Measurements from ENCODE around the gene EIF2S1.

- TF ChIP-seq CHD2 (IDR thresholded peaks at IDR 0.05; ENCODE audit: low read length, partially characterized antibody), result no peak
- TF ChIP-seq, protein P1, sequence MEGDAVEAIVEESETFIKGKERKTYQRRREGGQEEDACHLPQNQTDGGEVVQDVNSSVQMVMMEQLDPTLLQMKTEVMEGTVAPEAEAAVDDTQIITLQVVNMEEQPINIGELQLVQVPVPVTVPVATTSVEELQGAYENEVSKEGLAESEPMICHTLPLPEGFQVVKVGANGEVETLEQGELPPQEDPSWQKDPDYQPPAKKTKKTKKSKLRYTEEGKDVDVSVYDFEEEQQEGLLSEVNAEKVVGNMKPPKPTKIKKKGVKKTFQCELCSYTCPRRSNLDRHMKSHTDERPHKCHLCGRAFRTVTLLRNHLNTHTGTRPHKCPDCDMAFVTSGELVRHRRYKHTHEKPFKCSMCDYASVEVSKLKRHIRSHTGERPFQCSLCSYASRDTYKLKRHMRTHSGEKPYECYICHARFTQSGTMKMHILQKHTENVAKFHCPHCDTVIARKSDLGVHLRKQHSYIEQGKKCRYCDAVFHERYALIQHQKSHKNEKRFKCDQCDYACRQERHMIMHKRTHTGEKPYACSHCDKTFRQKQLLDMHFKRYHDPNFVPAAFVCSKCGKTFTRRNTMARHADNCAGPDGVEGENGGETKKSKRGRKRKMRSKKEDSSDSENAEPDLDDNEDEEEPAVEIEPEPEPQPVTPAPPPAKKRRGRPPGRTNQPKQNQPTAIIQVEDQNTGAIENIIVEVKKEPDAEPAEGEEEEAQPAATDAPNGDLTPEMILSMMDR (IDR thresholded peaks at IDR 0.05), result no peak
- no peak for TF ChIP-seq POLR2A (IDR thresholded peaks at IDR 0.05; ENCODE audit: low read length)
- TF ChIP-seq MAZ (IDR thresholded peaks at IDR 0.05; ENCODE audit: borderline replicate concordance, low read depth, low read length), result no peak
- no peak for TF ChIP-seq CEBPB (IDR thresholded peaks at IDR 0.05)
- no peak for TF ChIP-seq MAX (IDR thresholded peaks at IDR 0.05)
- no peak for TF ChIP-seq REST (IDR thresholded peaks at IDR 0.05)
Measured at GRCh38 chr14:67385618-67386017, 25.5 kb downstream of the EIF2S1 start.

Measured in A549 (cell line).